Muscle layer of colon (tissue), 2 donors: ENCODE data around the gene ABHD14A.

Source experiments
- H3K27ac ChIP-seq: one replicate; pipeline ENCODE4 v1.7.0; 2013; ENCODE audit warnings: low read depth, mild to moderate bottlenecking, low read length, moderate library complexity
- H3K27me3 ChIP-seq, 2 donors: one replicate each; pipeline ENCODE4 v1.7.0; 2013; ENCODE audit warnings: low read length in 2 of 2, mild to moderate bottlenecking in 2 of 2; ENCODE audit not compliant: insufficient read depth in 2 of 2, control insufficient read depth in 1 of 2
- H3K36me3 ChIP-seq: one replicate; pipeline ENCODE4 v1.7.0; 2013; ENCODE audit warnings: mild to moderate bottlenecking, low read length; ENCODE audit not compliant: insufficient read depth
- H3K4me1 ChIP-seq: one replicate; pipeline ENCODE4 v1.7.0; 2013; ENCODE audit warnings: mild to moderate bottlenecking, low read length; ENCODE audit not compliant: insufficient read depth
- H3K4me3 ChIP-seq, 2 donors: one replicate each; pipeline ENCODE4 v1.7.0; 2013; ENCODE audit warnings: low read length in 2 of 2, low read depth in 1 of 2, mild to moderate bottlenecking in 1 of 2, moderate library complexity in 1 of 2
- H3K9ac ChIP-seq: one replicate; pipeline ENCODE4 v1.7.0; 2013; ENCODE audit warnings: low read length
- H3K9me3 ChIP-seq: one replicate; pipeline ENCODE4 v1.7.0; 2013; ENCODE audit warnings: mild to moderate bottlenecking, low read length
- donor health status: abdominal sarcoma.
- donor health status: Adenocarcinoma of cecum.

The ABHD14A gene

GRCh38 chr3:52007291-52007690 lies 32.4 kb downstream of the ABHD14A start:
- no peaks in the 10 kb centered on the region for H3K9me3 ChIP-seq
- no peaks in the 10 kb centered on the region for H3K36me3 ChIP-seq
- H3K27me3 ChIP-seq: no peaks in the 10 kb centered on the region
- no peak overlapping the region for H3K27ac ChIP-seq
- no peak overlapping the region for H3K9ac ChIP-seq
- no peak overlapping the region for H3K4me3 ChIP-seq
- no peaks in the 10 kb centered on the region for H3K4me1 ChIP-seq

- no peak overlapping the region for H3K9ac ChIP-seq
- no peak overlapping the region for H3K27ac ChIP-seq
- H3K36me3 ChIP-seq: no peaks in the 10 kb centered on the region
- H3K27me3 ChIP-seq: no peaks in the 10 kb centered on the region
- H3K4me1 ChIP-seq: no peaks in the 10 kb centered on the region
- no peak overlapping the region for H3K4me3 ChIP-seq
- no peaks in the 10 kb centered on the region for H3K9me3 ChIP-seq
Observed at GRCh38 chr3:52010431-52010830, 35.6 kb downstream of the ABHD14A start.

- H3K9ac ChIP-seq: no peak overlapping the region
- H3K36me3 ChIP-seq: no peaks in the 10 kb centered on the region
- H3K9me3 ChIP-seq: no peaks in the 10 kb centered on the region
- H3K27me3 ChIP-seq: no peaks in the 10 kb centered on the region
- no peak overlapping the region for H3K27ac ChIP-seq
- H3K4me1 ChIP-seq: no peaks in the 10 kb centered on the region
- H3K4me3 ChIP-seq: no peak overlapping the region
Observed at GRCh38 chr3:52012699-52013098, 37.8 kb downstream of the ABHD14A start.

- no peaks in the 10 kb centered on the region for H3K27me3 ChIP-seq
- no peak overlapping the region for H3K27ac ChIP-seq
- no peaks in the 10 kb centered on the region for H3K4me1 ChIP-seq
- no peak overlapping the region for H3K9ac ChIP-seq
- no peaks in the 10 kb centered on the region for H3K36me3 ChIP-seq
- no peak overlapping the region for H3K4me3 ChIP-seq
- no peaks in the 10 kb centered on the region for H3K9me3 ChIP-seq
Observed at GRCh38 chr3:52013802-52014598, 39.1 kb downstream of the ABHD14A start.

GRCh38 chr3:52014613-52015012 lies 39.7 kb downstream of the ABHD14A start:
- Histone ChIP-seq H3K4me1 (no peaks in the 10 kb centered on the region), H3K9me3 (no peaks in the 10 kb centered on the region), H3K4me3 (no peak overlapping the region), H3K9ac (no peak overlapping the region), H3K27ac (no peak overlapping the region), H3K27me3 (no peaks in the 10 kb centered on the region), H3K36me3 (no peaks in the 10 kb centered on the region)

- Histone ChIP-seq H3K9me3 (no peaks in the 10 kb centered on the region), H3K9ac (no peak overlapping the region), H3K4me3 (no peak overlapping the region), H3K36me3 (no peaks in the 10 kb centered on the region), H3K27ac (no peak overlapping the region), H3K4me1 (no peaks in the 10 kb centered on the region), H3K27me3 (no peaks in the 10 kb centered on the region)
Observed at GRCh38 chr3:52015438-52016228, 40.8 kb downstream of the ABHD14A start.

GRCh38 chr3:52017586-52017985 lies 42.7 kb downstream of the ABHD14A start:
- H3K9ac ChIP-seq: no peak overlapping the region
- H3K9me3 ChIP-seq: no peaks in the 10 kb centered on the region
- H3K27me3 ChIP-seq: no peaks in the 10 kb centered on the region
- no peaks in the 10 kb centered on the region for H3K4me1 ChIP-seq
- no peak overlapping the region for H3K27ac ChIP-seq
- no peak overlapping the region for H3K4me3 ChIP-seq
- H3K36me3 ChIP-seq: no peaks in the 10 kb centered on the region

GRCh38 chr3:52018319-52019000 lies 43.6 kb downstream of the ABHD14A start:
- Histone ChIP-seq H3K36me3 (no peaks in the 10 kb centered on the region), H3K27me3 (no peaks in the 10 kb centered on the region), H3K4me1 (no peaks in the 10 kb centered on the region), H3K9me3 (no peaks in the 10 kb centered on the region), H3K9ac (no peak overlapping the region), H3K27ac (no peak overlapping the region), H3K4me3 (no peak overlapping the region)

- Histone ChIP-seq H3K9me3 (no peaks in the 10 kb centered on the region), H3K27ac (no peak overlapping the region), H3K9ac (no peak overlapping the region), H3K27me3 (no peaks in the 10 kb centered on the region), H3K4me3 (no peak overlapping the region), H3K4me1 (no peaks in the 10 kb centered on the region), H3K36me3 (no peaks in the 10 kb centered on the region)
Observed at GRCh38 chr3:52019352-52020080, 44.7 kb downstream of the ABHD14A start.

GRCh38 chr3:52020796-52021195 lies 45.9 kb downstream of the ABHD14A start:
- H3K4me1 ChIP-seq: no peaks in the 10 kb centered on the region
- H3K27ac ChIP-seq: no peak overlapping the region

More at GRCh38 chr3:52020796-52021195, 45.9 kb downstream of the ABHD14A start:
- Histone ChIP-seq H3K36me3 (no peaks in the 10 kb centered on the region), H3K4me3 (no peak overlapping the region), H3K27me3 (no peaks in the 10 kb centered on the region), H3K9me3 (no peaks in the 10 kb centered on the region), H3K9ac (no peak overlapping the region)
